LNCAP (cell line): ENCODE results near the gene SLC6A12.

Source experiments
- TF ChIP-seq, protein P1 (sequence below): fragments of 450-650 bp; IDR thresholded peaks from 2 replicates; pipeline ENCODE4 v1.5.1; 2017; ENCODE audit warnings: mild to moderate bottlenecking

The SLC6A12 gene

DNA sequence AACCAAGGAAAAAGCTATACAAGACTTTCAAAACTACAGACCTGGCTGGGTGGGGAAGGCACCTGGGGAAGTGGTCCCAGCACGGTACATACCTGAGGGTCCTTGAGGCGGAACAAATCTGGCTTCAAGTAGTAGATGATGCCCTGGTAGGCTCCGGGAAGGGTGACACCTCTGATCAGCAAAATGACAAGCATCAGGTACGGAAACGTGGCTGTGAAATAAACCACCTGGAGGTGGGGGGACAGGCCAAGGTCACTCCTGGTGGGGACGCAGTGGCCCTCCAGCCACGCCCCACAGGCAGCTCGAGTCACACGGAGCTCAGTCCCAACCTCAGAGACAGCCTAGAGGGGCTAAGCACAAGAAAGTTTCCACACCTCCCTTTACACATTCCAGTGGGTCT lies 15.3 kb downstream of the SLC6A12 start:
- TF ChIP-seq, protein P1, sequence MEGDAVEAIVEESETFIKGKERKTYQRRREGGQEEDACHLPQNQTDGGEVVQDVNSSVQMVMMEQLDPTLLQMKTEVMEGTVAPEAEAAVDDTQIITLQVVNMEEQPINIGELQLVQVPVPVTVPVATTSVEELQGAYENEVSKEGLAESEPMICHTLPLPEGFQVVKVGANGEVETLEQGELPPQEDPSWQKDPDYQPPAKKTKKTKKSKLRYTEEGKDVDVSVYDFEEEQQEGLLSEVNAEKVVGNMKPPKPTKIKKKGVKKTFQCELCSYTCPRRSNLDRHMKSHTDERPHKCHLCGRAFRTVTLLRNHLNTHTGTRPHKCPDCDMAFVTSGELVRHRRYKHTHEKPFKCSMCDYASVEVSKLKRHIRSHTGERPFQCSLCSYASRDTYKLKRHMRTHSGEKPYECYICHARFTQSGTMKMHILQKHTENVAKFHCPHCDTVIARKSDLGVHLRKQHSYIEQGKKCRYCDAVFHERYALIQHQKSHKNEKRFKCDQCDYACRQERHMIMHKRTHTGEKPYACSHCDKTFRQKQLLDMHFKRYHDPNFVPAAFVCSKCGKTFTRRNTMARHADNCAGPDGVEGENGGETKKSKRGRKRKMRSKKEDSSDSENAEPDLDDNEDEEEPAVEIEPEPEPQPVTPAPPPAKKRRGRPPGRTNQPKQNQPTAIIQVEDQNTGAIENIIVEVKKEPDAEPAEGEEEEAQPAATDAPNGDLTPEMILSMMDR = no peak

DNA sequence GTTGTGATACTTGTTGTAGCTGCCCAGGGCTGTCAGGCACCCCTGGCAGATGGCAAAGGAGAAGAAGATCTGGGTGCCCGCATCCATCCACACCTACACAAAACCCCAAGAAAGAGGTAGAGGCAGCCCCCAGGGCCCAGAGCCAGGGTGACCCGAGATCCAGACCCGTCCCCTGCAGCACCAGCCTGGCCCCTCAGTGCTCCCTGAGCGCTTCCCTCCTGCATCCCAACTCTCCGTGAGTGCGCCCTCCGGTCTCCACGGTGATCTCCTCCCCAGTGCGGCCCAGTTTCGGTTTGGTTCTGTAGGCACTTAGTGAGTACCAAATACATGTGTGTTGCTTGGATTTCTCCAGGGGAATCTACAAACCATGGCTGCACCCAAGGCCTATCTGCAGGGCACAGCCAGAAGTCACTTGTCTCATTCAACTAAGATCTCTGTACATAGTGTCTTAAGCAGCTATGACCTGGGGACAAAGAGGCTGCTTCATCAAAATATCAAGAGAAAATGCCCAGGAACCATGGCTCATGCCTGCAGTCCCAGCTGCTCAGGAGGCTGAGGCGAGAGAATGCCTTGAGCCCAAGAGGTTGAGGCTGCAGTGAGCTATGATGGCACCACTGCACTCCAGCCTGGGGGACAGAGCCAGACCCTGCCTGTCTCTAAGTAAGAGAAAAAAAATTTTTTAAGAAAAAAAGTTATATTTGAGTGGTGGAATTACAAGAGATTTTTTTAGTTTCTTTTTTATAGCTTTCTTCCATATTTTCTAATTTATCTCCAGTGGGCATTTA lies 15.9 kb downstream of the SLC6A12 start:
- TF ChIP-seq, protein P1 = no peak

DNA sequence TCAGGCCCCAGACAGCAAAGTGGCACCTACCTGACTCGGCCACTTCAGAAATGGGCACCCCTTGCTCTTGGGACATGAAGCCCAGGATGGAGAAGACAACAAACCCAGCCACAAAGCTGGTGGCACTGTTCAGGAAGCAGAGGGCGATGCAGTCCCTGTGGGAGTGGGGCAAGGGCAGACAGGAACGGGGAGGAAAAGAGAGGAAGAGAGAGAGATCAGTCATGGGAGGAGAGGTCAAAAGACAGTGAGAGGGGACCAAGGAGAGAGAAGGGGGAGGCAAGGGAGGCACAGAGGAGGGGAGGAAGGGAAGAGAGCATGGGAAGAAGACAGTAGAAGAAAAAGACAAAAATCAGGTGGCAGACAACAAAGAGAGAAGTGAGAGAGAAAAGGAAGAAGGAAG lies 16.6 kb downstream of the SLC6A12 start:
- TF ChIP-seq, protein P1 = no peak

DNA sequence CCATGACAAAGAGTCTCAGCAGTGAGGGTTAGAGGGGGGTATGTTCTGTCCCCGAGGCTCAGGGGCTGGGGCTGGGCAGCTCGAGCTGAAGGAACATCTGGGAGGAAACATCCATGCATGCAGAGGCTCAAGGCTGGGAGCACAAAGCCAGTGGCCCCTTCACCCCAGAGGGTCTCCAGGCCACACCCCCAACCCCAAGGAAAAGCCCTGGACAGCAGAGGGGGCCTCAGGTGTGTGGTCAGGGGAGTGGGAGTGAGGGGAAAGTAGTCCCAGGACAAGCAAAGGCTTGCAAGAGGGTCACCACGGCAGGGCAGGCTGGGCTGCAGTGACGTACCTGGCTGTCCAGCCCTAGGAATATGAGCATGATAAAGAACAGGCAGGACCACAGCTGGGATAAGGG lies 17.5 kb downstream of the SLC6A12 start:
- TF ChIP-seq, protein P1 = no peak

DNA sequence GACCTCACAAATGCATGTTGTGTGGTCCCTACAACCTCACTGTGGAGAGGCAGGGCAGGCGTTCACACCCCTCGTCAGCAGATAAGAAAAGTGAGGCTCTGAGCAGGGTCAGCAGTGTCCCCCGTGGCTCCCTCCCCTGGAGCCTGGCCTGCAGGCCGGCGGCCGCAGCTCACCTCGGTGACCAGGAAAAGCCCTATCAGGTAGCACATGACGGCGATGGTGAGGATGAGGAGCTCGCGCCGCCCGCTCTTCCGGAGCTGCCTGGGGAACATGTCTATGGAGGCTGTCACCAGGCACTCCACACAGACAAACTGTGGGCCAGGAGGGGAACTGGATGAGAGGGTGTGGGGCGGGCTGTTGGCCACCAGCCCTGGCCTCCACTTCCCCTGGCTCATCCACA lies 18.0 kb downstream of the SLC6A12 start:
- TF ChIP-seq, protein P1 = no peak

DNA sequence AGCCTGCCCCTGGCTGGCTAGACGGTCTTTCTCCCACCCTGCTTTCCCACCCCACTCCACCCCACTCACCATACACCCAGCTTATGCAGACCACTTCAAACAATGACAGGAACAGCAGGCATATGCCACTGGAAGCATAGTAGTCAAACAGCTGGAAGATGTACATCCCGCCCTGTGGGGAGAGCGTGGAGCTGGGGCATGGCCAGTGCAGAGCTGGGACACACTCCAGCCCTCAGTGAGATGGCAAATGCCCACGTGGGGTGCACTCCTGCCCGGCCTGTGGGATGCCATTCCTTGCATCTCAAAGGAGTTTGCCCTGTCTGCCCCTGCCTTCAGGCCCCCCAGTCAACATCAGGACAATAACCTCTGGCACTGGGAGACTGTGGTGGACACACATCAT lies 18.8 kb downstream of the SLC6A12 start:
- TF ChIP-seq, protein P1 = no peak

DNA sequence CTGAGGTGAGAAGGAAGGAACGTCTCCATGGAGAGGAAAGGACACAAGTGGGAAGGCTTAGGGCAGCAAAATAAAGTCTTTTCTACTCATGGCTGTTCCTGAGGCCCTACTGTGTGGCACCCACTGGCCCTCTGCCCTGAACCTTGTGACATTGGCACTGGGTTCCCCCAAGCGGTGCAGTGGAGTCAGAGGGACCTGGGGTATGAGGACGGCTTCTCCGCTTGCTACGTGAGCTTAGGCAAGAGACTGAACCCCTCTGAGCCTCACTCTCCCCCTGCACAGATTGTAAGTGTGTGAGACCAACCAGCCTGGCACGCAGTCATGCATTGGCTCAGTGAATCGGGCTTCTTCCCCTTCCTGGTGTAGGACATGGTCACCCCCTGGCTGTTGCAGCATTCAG lies 19.7 kb downstream of the SLC6A12 start:
- TF ChIP-seq, protein P1 = no peak

DNA sequence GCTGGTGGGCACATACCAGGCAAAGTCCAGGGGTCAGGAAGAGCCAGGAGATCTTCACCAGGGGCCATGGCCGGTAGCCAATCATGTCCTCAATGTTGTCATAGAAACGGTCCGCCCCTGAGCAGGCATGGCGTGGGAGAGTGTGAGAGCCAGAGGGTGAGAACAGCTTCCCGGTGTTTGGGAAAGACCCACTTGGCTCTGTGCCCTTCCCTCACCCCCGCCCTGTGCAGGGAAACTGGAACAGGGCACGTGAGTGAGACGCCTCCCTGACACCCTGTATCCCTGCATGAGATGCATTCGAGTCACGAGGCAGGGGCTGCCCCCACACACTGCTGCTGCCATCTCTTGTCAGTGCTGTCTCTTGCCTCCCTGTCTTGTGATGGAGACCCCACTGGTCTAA lies 20.7 kb downstream of the SLC6A12 start:
- TF ChIP-seq, protein P1 = no peak
